Daoy (cell line): ENCODE measurements around the gene HSD11B2. TPM values are rescaled to one million over a fixed set of nuclear protein-coding genes. Genes with fewer than 3 reads are reported as not detected.

Experiments
- DNase-seq: peaks from one replicate; pipeline ENCODE4 v3.0.0-alpha.2; 2015; ENCODE audit warnings: low read depth
- total RNA-seq: library from RNA; depleted of rRNA; stranded (reverse); fragments of >200 nt; shearing (Covaris generic); gene quantifications from 2 replicates; pipeline ENCODE4 v1.2.3, GENCODE V29; 2014

Gene HSD11B2
- total RNA-seq, 1 experiment from 2014 or later, result not detected

DNA sequence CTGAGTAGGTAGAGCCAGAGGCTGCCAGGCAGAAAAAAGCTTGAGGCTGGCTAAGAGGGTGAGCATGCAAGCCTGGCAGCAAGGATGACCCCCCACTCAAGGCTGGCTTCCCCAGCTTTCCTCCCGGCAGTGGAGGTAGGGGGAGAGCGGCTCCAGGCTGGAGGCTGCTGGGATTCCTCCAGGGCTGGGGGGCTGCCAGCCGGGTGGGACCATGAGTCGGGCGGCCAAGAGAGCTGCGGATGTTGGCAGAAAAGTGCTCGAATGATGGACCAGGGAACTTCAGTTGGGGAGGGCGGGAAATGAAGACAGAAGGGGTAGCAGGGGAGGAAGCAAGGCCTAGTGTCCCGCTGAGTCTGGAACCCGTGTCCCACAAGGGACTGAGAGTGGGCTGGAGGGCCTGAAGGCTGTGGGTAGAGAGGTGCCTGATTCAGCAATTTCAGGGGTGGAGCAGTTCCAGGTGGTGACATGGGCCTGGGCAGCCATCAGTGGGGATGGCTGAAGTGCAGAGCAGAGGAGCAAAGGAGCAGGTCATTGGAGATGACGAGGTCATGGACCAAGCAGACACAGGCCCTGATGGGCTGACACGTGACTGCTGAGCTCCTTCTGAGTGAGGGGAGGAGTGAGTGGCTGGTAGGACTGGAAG, 20.3 kb downstream of the HSD11B2 start:
- DNase-seq, result no peak

DNA sequence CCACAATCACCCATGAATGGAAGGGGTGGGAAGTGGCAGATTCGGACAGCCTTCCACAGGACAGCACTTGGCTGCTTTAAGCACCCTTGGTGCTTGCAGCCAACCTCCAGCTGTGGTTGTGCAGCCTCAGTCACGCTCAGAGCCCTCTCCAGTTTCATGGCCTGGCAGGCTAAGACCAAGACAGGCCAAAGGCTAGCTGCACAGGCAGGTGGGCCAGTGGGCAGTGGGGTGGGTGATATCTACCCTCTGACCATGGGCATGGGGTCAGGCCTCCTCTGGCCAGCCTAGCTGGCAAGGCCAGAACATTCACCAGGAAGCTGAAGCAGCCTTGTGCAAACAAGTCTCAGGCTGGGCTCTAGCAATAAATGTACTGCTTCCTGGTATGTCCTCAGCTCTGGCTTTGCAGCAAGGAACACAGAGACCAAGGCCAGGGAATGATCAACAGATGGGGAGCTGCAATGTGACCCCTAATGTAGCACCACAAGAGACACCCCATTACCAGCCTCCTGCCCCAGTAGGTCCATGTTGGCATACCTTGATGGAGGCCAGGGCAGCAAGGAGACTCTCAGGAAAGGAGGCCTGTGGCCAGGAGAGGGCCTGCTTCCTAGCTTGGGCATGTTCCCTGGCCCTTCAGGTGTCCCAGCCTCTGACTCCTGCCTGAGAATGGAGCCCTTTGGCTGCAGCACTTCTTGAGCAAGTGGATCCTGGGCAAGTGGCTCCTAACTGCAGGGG, 20.9 kb downstream of the HSD11B2 start:
- DNase-seq, result no peak

DNA sequence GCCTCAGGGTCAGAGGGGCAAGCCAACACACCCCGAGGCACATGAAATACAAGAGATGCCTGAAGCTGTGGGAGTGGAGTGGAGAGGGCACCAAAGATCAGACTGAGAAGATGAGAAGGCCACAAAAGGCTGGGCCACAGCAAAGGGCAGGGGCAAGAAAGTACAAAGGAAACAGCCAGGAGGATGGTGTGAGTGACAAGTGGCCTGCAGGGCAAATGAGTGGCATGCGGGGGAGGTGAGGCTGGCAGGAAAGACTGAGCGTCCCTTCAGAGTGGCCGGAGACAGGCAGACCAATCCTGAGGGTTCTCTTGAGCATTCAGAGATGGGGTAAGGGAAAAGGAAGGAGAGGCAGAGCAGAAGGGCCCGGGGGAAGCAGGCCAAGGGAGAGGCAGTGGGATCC, 23.2 kb downstream of the HSD11B2 start:
- no peak for DNase-seq

DNA sequence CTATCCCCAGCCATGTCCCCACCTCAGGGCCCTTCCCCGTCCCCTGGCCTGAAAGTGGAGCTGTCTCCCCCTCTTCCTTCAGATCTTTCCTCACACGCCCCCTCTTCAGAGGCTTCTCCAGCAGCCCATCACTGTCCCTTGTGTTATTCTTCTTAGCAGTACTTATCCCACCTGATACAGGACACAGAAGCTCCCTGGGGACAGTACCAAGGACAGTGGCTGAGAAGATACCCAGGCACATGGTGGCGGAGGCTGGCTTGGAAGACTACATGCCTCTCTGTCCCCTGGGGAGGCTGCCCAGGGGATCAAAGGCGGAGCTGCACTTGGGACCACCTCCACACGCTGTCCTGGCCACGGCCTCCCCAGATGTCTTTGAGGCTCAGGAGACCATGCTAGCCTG, 23.9 kb downstream of the HSD11B2 start:
- DNase-seq, result no peak

DNA sequence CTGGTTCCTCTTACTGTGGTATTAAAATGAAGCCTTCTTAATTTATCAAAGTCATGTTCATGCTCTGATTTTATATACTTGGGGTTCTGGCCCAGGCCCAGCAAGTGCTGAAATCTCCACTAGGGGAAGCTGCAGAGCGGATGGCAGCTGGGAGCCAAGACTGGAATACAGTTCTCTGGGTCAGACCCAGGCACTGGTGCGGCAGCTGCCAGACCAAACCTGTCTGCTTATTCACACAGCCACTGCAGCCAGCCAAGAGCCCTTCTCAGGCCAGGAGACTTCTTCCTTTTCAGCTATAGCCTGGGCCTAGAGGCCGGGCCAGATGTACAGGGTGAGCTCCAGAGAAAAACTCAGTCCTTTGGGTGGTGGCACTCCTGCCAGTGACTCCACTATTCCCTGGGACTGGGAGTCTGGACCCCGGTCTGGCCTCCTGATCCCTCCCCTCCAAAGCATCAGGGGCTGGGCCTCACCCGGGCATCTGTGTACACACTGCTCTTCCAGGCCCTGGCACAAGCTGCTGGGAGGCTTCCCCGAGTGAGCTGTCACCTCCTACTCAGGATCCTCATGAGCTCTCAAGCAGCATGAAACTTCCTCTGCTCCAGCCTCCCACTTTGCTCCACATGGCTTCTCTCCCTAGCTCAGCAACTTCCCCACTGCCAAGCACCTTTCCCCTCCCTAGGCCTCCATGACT, 25.6 kb downstream of the HSD11B2 start:
- no peak for DNase-seq

DNA sequence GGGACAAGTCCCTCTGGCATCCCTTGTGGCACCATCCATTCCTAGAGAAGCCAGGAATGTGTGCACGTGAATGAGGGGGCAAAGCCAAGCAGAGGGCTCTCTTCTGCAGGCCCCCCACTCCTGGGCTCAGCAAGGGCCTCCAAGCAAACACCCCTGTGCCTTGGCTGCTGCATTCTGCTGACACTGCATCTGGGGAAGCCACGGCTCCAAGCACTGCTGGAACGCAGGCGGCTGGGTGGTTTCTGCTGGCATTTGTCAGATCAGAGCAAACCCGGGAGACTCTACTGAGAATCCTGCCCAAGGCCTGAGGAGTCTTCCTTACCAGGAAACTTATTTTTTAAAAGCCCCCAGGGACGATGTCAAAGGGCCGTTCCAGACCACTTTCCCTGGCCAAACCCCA, 26.7 kb downstream of the HSD11B2 start:
- DNase-seq, result no peak

DNA sequence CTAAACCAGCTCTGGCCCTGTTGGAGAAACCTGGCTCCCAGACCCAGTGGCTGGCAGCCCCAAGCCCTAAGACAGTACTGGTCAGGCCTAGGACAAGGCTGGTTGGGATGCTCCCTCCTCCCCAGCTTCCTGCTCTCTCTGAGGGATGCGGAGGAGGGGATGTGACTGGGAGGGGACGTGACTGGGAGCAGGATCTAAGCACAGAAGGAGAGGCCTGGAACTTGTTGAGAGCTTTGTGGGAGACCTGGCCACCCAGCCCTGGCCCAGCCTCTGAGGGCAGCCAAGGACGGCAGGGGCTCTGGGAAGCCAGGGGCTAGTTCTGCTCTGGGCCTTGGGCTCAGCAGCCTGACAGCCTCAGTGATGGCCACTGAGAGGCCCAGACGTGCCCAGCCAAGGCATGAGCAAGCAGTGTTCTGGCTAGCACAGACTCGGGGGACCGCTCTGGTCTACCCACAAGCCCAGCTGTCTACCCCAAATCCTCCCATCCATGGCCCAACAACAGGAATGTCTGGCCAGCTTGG, 27.3 kb downstream of the HSD11B2 start:
- no peak for DNase-seq

DNA sequence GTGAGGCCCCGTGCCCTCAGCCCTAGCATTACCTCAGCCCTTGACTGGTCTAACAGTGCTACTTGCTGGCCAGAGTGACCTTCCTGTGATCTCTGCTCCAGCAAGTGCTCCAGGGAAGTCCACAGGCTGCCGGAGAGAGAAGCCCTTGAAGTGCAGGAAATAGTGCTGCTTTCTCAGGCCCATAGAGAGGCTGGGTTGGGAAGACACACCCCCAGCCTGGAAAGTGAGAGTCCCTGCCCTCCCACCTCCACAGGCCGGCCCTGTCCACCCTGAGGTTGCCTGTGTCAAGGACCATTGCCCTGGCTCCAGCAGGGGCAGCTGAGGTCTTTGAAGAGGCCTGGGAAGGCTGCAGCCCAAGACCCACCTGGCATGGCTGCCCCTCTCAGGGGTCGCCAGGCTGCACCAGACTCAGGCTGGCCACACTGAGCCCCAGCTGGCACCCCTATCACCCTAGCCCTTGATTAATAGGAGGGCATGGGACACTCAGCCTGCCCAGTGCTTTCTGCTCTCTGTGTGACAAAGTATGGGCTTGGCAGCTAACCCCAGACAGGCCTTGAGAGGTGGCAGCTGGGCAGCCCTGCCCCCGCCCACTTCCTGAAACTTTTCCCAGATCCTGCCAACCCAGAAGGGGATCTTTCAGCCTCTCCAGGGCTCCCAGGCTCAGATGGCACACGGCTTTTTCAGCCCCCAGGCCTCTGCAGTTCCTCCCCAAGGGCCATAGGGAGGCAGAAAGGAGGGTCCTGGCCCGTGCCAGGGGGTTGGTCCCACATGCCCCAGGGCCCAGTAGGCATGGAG, 28.3 kb downstream of the HSD11B2 start:
- no peak for DNase-seq

DNA sequence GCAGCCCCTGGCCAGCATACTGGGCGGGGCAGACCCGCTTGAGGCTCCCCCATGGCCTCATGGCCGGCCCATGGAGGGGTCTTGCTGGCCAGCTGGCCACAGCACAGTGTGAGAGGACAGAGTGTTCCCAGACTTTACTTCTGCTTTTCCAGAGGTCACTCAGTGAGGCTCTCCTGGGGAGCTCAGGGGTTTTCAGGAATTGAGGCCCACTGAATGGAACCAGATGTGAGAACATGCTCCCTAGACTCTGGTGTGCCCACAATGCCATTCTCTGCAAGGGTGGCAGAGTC, 28.9 kb downstream of the HSD11B2 start:
- no peak for DNase-seq

DNA sequence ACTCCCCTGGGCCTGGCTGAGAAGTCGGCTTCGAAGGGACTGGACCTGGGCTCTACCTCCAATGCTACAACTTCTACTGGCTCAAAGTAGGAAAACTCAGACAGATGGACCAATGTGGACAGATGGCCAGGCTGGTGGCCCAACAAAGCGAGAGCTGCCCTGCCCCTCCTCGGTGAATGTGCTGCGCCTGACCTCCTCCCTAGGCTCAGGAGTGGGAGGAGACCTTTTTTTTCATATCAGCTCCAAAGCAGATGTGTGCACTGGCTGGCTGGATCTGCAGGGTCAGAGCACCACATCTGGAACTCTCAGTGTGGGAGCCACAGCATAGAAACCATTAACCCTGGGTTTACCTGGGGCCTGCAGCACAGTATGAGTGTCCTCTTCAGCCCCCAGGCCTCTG, 29.2 kb downstream of the HSD11B2 start:
- DNase-seq, result no peak

DNA sequence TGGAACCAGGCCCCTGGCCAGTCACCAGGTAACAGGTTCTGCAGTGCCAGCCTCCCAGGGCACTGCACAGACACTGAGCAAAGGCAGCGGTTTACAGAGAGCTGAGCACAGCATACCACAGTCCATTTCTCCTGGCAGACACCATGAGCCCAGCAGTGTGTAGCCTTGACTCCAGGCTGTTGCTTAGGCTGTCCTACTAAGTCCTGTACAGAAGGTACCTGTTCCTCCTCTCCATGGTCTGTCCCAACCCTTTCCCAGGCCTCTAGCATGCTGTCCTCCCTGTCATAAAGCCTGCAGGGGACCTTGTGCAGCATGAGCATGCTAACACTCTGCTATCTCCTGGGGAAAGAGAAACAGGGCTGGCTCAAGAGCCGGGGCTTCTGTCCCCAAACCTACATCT, 30.0 kb downstream of the HSD11B2 start:
- no peak for DNase-seq

DNA sequence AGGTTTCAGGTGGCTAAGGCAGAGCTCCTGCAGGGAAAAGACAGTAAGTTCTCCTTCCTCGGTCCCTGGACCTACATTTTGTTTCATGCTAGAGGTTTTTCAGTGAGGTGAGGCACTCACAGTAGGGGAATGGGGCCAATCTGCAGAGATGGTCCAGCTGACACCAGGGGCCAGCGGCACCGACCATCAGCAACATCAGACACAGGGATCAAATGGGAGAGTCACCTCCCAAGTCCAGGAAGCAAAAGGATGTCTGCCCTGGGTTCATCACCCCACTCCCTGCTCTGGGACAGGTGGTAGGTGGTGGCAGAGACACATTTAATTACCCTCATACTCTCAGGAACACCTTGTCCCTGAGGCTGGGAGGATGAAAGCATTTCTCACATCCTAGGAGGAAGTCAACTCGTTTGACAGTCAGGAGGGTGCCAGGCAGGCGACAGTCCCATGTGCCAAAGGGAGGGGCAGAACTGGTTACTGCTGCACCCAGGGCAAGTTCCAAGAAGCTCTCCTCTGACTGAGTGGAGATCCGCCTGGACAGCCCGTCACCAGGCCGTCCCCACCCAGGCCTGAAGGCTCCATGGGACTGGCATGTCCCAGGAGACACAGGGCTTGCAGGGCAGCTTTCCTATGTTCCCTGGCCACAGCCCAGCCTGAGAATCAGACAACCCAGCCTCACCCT, 30.8 kb downstream of the HSD11B2 start:
- DNase-seq, result no peak

DNA sequence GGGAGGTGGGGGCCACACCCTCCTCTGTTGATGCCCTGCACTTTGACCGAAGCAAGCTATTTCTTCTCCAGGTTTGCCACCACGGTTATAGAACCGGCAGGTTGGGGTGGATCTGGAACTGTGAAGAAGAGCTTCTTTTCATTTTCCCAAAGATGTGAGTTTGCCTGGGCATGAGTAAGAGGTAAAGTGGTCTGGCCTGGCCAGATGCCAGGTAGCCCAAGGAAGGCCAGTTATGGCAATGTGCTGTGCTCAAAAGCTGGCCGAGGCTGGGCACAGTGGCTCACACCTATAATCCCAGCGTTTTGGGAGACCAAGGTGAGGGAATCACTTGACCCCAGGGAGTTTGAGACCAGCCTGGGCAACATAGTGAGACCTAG, 31.3 kb downstream of the HSD11B2 start:
- DNase-seq, result peak; percentile 25

DNA sequence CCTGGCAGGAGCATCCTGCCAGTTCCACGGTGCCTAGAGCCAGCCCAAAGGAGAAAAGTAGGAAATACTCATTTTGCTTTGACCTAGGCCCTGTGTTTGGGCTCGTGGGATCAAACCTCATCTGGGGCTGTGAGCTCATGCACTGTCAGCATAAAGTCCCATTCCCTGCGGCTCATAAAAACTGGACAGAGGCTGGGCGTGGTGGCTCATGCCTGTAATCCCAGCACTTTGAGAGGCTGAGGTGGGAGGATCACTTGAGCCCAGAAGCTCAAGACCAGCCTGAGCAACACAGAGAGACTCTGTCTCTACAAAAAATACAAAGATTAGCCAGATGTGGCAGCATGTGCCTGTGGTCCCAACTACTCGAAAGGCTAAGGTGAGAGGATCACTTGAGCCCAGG, 32.1 kb downstream of the HSD11B2 start:
- no peak for DNase-seq

DNA sequence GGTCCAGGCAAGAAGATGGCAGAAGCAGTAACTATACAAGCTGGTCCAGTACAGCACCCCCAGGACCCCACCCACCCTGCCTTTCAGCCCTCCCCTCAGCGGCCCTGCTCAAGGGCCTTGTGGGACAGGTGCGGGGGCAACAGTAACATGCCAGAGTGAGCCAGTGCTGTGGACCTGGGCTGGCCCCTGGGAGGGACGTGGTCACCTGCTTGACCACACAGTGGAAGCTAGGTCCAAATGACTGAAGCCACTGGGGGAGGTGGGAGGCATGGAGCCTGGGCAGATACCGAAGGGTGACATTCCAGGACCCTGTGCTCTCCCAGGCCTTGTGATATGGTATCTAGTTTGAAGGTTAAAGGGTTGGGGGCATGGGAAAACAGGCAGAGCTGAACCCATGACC, 32.8 kb downstream of the HSD11B2 start:
- DNase-seq, result no peak

DNA sequence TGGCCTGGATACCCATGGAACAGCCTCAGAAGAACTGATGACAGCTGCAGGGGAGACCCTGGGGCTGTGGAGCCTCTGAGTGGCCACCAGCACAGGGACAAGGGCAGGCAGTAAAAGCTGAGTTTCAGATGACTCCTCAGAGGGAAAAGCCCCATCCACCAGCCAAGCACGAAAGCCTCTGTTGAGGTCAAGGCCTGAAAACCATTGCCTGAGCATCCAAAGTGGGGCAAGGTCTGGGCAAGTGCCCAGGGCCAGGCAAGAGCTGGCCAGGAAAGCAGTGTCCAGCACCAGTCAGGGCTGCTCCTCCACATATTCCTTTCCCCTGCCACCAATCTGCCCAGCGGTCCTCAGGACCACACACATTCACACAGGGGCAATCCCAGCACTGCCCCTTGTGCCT, 33.6 kb downstream of the HSD11B2 start:
- DNase-seq, result no peak

DNA sequence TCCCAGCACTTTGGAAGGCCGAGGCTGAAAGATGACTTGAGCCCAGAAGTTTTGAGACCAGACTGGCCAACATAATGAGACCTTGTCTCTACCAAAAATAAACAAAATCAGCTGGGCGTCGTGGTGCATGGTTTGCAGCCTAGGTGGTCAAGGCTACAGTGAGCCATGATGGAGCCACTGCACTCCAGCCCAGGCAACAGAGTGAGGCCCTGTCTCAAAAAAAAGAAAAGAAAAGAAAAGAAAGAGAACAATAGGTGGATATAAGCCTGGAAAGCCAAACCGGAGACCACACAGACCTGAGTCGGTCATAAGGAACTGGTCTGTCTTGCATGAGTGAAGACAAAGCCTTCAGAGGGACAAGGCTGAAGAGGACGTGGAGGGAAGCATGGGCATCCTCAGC, 35.7 kb downstream of the HSD11B2 start:
- no peak for DNase-seq

DNA sequence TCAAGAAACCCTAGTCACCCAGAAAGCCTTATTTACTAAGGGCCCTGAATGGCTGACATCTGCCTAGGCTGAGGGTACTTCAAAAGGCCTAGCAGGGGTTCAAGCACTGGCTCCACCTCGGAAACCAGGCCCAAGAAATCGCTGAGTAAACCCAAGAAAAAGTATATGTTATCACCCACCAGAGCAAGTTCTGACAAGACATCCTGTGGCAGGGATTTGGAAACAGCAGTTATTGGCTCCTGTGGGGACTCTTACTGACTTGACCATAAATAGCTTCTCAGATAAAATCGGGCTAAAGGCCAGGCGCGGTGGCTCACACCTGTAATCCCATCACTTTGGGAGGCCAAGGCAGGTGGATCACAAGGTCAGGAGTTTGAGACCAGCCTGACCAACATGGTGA, 37.8 kb downstream of the HSD11B2 start:
- DNase-seq, result no peak

DNA sequence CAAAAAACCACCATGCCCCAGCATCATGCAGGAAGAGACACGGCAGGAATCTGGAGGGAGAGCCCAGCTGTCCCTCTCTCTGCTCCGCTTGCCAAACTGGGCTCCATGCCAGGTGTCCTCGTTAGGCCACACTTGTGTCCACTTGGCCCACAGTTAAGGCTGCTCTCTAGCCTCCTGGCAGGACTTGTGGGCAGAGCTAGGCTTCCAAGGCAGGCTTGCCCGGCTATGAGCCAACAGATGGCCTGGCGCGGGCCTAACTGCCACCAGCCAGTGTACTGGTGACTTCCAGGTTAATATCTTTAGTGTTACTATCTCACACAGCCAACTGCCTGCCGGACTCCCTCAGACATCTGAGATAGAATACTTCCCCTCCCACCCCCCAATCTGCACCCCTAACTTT, 39.4 kb downstream of the HSD11B2 start:
- DNase-seq, result no peak

DNA sequence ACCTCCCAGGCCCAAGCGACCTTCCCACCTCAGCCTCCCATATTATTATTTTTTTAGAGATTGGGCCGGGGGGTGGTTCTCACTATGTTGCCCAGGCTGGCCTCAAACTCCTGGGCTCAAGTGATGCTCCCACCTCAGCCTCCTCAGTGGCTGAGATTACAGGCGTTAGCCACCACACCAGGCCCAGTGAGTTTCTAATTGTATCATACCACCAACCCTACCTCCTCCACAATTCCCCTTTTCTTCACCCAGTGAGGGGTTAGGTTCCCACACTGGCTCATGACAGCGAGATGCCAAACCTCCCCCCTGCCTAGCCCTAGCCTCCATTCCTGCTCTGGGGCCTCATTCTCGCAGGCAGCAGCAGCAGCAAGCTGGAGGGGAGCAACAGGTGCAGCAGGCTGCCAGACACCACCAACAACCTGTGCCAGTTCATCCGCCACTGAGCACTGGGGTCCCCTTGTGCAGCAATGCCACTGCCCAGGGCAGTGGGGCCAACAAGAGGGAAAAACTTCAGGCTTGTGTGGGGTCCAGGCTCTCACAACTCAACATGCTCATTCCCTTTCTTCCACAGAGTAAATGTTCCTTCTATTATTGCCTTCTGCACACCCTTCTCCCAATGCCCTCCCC, 41.0 kb downstream of the HSD11B2 start:
- DNase-seq, result no peak
